Gastroesophageal sphincter (tissue), 3 donors: Measurements from ENCODE around the gene RPS6KA4.

ENCODE experiments used
- EP300 ChIP-seq: sonication (generic); formaldehyde crosslinking; IDR thresholded peaks from one replicate; pipeline ENCODE4 v1.6.1; 2017; ENCODE audit warnings: antibody characterized with exemption, mild to moderate bottlenecking
- POLR2AphosphoS5 ChIP-seq: sonication (generic); formaldehyde crosslinking; IDR thresholded peaks from one replicate; pipeline ENCODE4 v1.6.1; 2017; ENCODE audit warnings: antibody characterized with exemption
- TF ChIP-seq, protein P1 (sequence below), 4 experiments: fragments of 200-600 bp in 2 of 4; fragments of 450-650 bp in 2 of 4; sonication (generic) in 1 of 4; IDR thresholded peaks; one replicate each; pipeline ENCODE4 v1.5.1; 2017 to 2019; ENCODE audit warnings: antibody characterized with exemption in 4 of 4, mild to moderate bottlenecking in 2 of 4, moderate library complexity in 2 of 4

DNA sequence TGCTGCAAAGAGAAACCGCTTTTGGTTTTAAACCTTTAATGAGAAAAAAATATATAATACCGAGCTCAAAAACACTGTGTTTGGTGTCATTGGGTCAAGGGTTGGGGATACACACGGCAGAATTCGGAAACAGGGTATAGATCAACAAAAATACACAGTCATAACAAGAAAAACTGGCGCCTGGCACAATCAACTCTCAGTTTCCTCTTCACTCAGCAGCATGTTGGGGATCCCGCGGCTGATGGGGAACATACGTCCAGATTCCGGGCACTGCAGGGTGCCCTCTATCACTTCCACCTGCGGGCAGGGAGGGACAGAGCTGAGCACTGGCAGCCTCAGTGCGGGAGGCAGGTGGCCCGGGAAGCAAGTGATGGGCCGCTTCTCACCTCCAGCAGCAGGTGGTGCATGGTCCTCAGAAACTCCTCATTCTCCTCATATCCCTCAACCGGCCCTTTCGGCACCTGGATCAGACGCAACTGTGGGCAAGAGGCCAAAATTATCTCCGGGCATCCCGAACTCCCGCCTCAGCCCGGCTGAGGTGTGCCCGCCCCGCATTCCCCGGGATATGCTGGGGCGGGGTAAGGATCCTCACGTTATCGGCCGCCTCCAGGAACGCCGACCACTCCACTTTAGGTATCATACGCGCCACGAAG lies 42.2 kb upstream of the RPS6KA4 start:
- no peak for TF ChIP-seq POLR2AphosphoS5
- TF ChIP-seq, protein P1, sequence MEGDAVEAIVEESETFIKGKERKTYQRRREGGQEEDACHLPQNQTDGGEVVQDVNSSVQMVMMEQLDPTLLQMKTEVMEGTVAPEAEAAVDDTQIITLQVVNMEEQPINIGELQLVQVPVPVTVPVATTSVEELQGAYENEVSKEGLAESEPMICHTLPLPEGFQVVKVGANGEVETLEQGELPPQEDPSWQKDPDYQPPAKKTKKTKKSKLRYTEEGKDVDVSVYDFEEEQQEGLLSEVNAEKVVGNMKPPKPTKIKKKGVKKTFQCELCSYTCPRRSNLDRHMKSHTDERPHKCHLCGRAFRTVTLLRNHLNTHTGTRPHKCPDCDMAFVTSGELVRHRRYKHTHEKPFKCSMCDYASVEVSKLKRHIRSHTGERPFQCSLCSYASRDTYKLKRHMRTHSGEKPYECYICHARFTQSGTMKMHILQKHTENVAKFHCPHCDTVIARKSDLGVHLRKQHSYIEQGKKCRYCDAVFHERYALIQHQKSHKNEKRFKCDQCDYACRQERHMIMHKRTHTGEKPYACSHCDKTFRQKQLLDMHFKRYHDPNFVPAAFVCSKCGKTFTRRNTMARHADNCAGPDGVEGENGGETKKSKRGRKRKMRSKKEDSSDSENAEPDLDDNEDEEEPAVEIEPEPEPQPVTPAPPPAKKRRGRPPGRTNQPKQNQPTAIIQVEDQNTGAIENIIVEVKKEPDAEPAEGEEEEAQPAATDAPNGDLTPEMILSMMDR (IDR thresholded peaks at IDR 0.05), result no peak
- no peak for TF ChIP-seq EP300
